H9 (cell line): ENCODE measurements around the gene PDIA6. TPM values are rescaled to one million over a fixed set of nuclear protein-coding genes. Genes with fewer than 3 reads are reported as not detected.

Source experiments
- DNase-seq: peaks from one replicate; pipeline ENCODE4 v3.0.0-alpha.2; 2017
- H2AFZ ChIP-seq: one replicate; pipeline ENCODE4 v1.6.1; 2013; ENCODE audit warnings: mild to moderate bottlenecking, low read length, control low read depth, moderate library complexity
- H2AK5ac ChIP-seq: 2 replicates; pipeline ENCODE4 v1.6.1; 2013; ENCODE audit warnings: low read length, control low read depth, mixed read lengths; ENCODE audit not compliant: insufficient read length
- H2BK120ac ChIP-seq: one replicate; pipeline ENCODE4 v1.6.1; 2013; ENCODE audit warnings: low read depth, mild to moderate bottlenecking, low read length, control low read depth, inconsistent platforms; ENCODE audit not compliant: poor library complexity, severe bottlenecking
- H2BK12ac ChIP-seq: 2 replicates; pipeline ENCODE4 v1.6.1; 2013; ENCODE audit warnings: low read length, control low read depth, mixed read lengths, low read depth; ENCODE audit not compliant: insufficient read length
- H2BK15ac ChIP-seq: 2 replicates; pipeline ENCODE4 v1.6.1; 2013; ENCODE audit warnings: low read depth, low read length, control low read depth
- H2BK20ac ChIP-seq: one replicate; pipeline ENCODE4 v1.6.1; 2013; ENCODE audit warnings: low read depth, mild to moderate bottlenecking, low read length, control low read depth, inconsistent platforms; ENCODE audit not compliant: poor library complexity, severe bottlenecking
- H2BK5ac ChIP-seq: 2 replicates; pipeline ENCODE4 v1.6.1; 2013; ENCODE audit warnings: low read length, control low read depth, mixed read lengths; ENCODE audit not compliant: insufficient read length
- H3K14ac ChIP-seq: 2 replicates; pipeline ENCODE4 v1.6.1; 2013; ENCODE audit warnings: low read length, control low read depth; ENCODE audit not compliant: insufficient read depth
- H3K18ac ChIP-seq: 2 replicates; pipeline ENCODE4 v1.6.1; 2013; ENCODE audit warnings: low read depth, mild to moderate bottlenecking, mixed read lengths, low read length, control low read depth; ENCODE audit not compliant: insufficient read length
- H3K23ac ChIP-seq: 2 replicates; pipeline ENCODE4 v1.6.1; 2013; ENCODE audit warnings: low read length, control low read depth, mixed read lengths, low read depth; ENCODE audit not compliant: insufficient read length
- H3K23me2 ChIP-seq: 2 replicates; pipeline ENCODE4 v1.6.1; 2013; ENCODE audit warnings: low read depth, mild to moderate bottlenecking, mixed read lengths, low read length, control low read depth; ENCODE audit not compliant: insufficient read length, poor library complexity, severe bottlenecking
- H3K27ac ChIP-seq: 2 replicates; pipeline ENCODE4 v1.5.1; 2013; ENCODE audit warnings: low read length, control low read depth, mixed read lengths, low read depth; ENCODE audit not compliant: insufficient read length
- H3K27me3 ChIP-seq: 2 replicates; pipeline ENCODE4 v1.6.1; 2013; ENCODE audit warnings: low read length, control low read depth, inconsistent platforms; ENCODE audit not compliant: insufficient read depth
- H3K4ac ChIP-seq: 2 replicates; pipeline ENCODE4 v1.6.1; 2013; ENCODE audit warnings: low read depth, mild to moderate bottlenecking, control low read depth, inconsistent platforms, low read length, moderate library complexity
- H3K4me1 ChIP-seq: 2 replicates; pipeline ENCODE4 v1.6.1; 2013; ENCODE audit warnings: low read length, control low read depth, inconsistent platforms; ENCODE audit not compliant: insufficient read depth
- H3K4me2 ChIP-seq: 2 replicates; pipeline ENCODE4 v1.6.1; 2013; ENCODE audit warnings: low read length, control low read depth, mixed read lengths; ENCODE audit not compliant: insufficient read length, insufficient read depth
- H3K56ac ChIP-seq: 2 replicates; pipeline ENCODE4 v1.6.1; 2013; ENCODE audit warnings: low read depth, mild to moderate bottlenecking, mixed read lengths, low read length, control low read depth; ENCODE audit not compliant: insufficient read length
- H3K79me1 ChIP-seq: 2 replicates; pipeline ENCODE4 v1.6.1; 2013; ENCODE audit warnings: low read depth, mild to moderate bottlenecking, moderate library complexity, low read length, control low read depth, inconsistent platforms; ENCODE audit not compliant: insufficient read depth, poor library complexity, severe bottlenecking
- H3K79me2 ChIP-seq: 2 replicates; pipeline ENCODE4 v1.6.1; 2013; ENCODE audit warnings: low read length, control low read depth, inconsistent platforms; ENCODE audit not compliant: insufficient read depth
- H3K9ac ChIP-seq: 2 replicates; pipeline ENCODE4 v1.6.1; 2013; ENCODE audit warnings: low read length, control low read depth, mixed read lengths; ENCODE audit not compliant: insufficient read length; ENCODE audit errors: extremely low read depth
- H3K9me3 ChIP-seq: one replicate; pipeline ENCODE4 v1.6.1; 2013; ENCODE audit warnings: low read depth, low read length, inconsistent platforms; ENCODE audit not compliant: control insufficient read depth
- H3T11ph ChIP-seq: one replicate; pipeline ENCODE4 v1.6.1; 2013; ENCODE audit warnings: mild to moderate bottlenecking, low read length, control low read depth, inconsistent platforms
- H4K20me1 ChIP-seq: one replicate; pipeline ENCODE4 v1.6.1; 2013; ENCODE audit not compliant: control insufficient read depth, insufficient read length, insufficient read depth
- H4K5ac ChIP-seq: 2 replicates; pipeline ENCODE4 v1.6.1; 2013; ENCODE audit warnings: low read depth, mild to moderate bottlenecking, mixed read lengths, low read length, control low read depth; ENCODE audit not compliant: insufficient read length
- H4K8ac ChIP-seq: replicated peaks from 2 replicates; pipeline ENCODE4 v1.6.1; 2013; ENCODE audit warnings: low read length, control low read depth, mixed read lengths, low read depth; ENCODE audit not compliant: insufficient read length
- H4K91ac ChIP-seq: 2 replicates; pipeline ENCODE4 v1.6.1; 2013; ENCODE audit warnings: low read depth, mild to moderate bottlenecking, moderate library complexity, mixed read lengths, low read length, control low read depth; ENCODE audit not compliant: insufficient read length
- H3K27ac Mint-ChIP-seq, 3 experiments: 2 replicates in 2 of 3; 3 replicates in 1 of 3; pipeline ENCODE4 v1.8.0; 2020 to 2021; ENCODE audit warnings: mixed read lengths in 3 of 3, mild to moderate bottlenecking in 1 of 3, moderate library complexity in 1 of 3
- H3K27me3 Mint-ChIP-seq: 2 replicates; pipeline ENCODE4 v1.8.0; 2021; ENCODE audit warnings: low read depth, mild to moderate bottlenecking, moderate library complexity, mixed read lengths
- H3K36me3 Mint-ChIP-seq, 3 experiments: 2 replicates in 2 of 3; 3 replicates in 1 of 3; pipeline ENCODE4 v1.8.0; 2020 to 2021; ENCODE audit warnings: low read depth in 3 of 3, mixed read lengths in 3 of 3; ENCODE audit not compliant: insufficient read depth in 1 of 3
- H3K4me1 Mint-ChIP-seq, 2 experiments: 2 replicates each; pipeline ENCODE4 v1.8.0; 2020; ENCODE audit warnings: mixed read lengths in 2 of 2
- H3K4me3 Mint-ChIP-seq, 2 experiments: 2 replicates in 1 of 2; 3 replicates in 1 of 2; pipeline ENCODE4 v1.8.0; 2020 to 2021; ENCODE audit warnings: mild to moderate bottlenecking in 2 of 2, mixed read lengths in 2 of 2, moderate library complexity in 1 of 2
- H3K9me3 Mint-ChIP-seq, 2 experiments: 2 replicates in 1 of 2; 3 replicates in 1 of 2; pipeline ENCODE4 v1.8.0; 2020; ENCODE audit warnings: mild to moderate bottlenecking in 2 of 2, mixed read lengths in 2 of 2, moderate library complexity in 1 of 2
- CTCF ChIP-seq: fragments of 200-600 bp; sonication (generic); conservative IDR thresholded peaks from 3 replicates; pipeline ENCODE4 v1.8.0; 2021; ENCODE audit warnings: antibody characterized with exemption, mild to moderate bottlenecking
- WGBS: extraction: QIAGEN DNeasy Blood & Tissue Kit; methylation state at CpG from one replicate; pipeline ENCODE4 v1.1.7; 2013; ENCODE audit warnings: missing lambda C conversion rate, low lambda C conversion rate, mixed read lengths; ENCODE audit not compliant: insufficient read length; ENCODE audit errors: extremely low coverage; 5-methylcytosine and 5-hydroxymethylcytosine counted together
- total RNA-seq: library from RNA; stranded (reverse); gene quantifications from 2 replicates; pipeline ENCODE4 v1.2.1, GENCODE V29; 2021

PDIA6 gene
- total RNA-seq, 1 experiment from 2014 or later = 301 TPM

GRCh38 chr2:10765461-10765860 lies 47.1 kb downstream of the PDIA6 start:
- Mint-ChIP-seq H3K9me3 (no peaks in the 10 kb centered on the region), H3K4me1 (peaks cover 7 to 14% of the 10 kb centered on the region in 2 experiments), H3K36me3 (no peaks in the 10 kb centered on the region), H3K27me3 (peaks cover 7% of the 10 kb centered on the region), H3K27ac (peak overlapping the region in 1 of 3 experiments; percentile 12; a peak in 1 of 7 replicates), H3K4me3 (no peak overlapping the region)
- Histone ChIP-seq H4K91ac (no peak overlapping the region), H3T11ph (no peak overlapping the region), H3K23ac (no peak overlapping the region), H2AFZ (no peak overlapping the region), H2BK15ac (no peak overlapping the region), H2BK12ac (no peak overlapping the region), H3K79me2 (no peaks in the 10 kb centered on the region), H3K14ac (no peak overlapping the region), H3K4me1 (no peaks in the 10 kb centered on the region), H2BK20ac (no peak overlapping the region), H3K4ac (no peak overlapping the region), H2BK120ac (no peak overlapping the region), H4K8ac (no peak overlapping the region), H3K56ac (no peak overlapping the region), H3K4me2 (no peak overlapping the region), H4K20me1 (no peaks in the 10 kb centered on the region), H3K9me3 (no peaks in the 10 kb centered on the region), H3K9ac (no peak overlapping the region), H3K23me2 (no peaks in the 10 kb centered on the region), H3K27me3 (no peaks in the 10 kb centered on the region), H2AK5ac (no peak overlapping the region), H3K27ac (no peak overlapping the region), H3K18ac (no peak overlapping the region), H4K5ac (no peak overlapping the region), H3K79me1 (no peaks in the 10 kb centered on the region), H2BK5ac (no peak overlapping the region)
- no CpG with 5 or more reads among the region's 5 CpGs for WGBS
- DNase-seq = no peak
- TF ChIP-seq CTCF = no peak
